NOMO-1 treated with DMSO at 0.1 percent for 48 hours (cell line): ENCODE measurements around the gene FNDC3B.

ENCODE experiments used
- DNase-seq: peaks from one replicate; lab custom pipeline; 2025; ENCODE audit not compliant: unreplicated experiment; lab: John Stamatoyannopoulos, UW

The FNDC3B gene

GRCh38 chr3:172256101-172256734, 216.8 kb downstream of the FNDC3B start:
- no peak for DNase-seq

GRCh38 chr3:172257648-172258400, 218.4 kb downstream of the FNDC3B start:
- DNase-seq = no peak

- no peak for DNase-seq
Observed at GRCh38 chr3:172258624-172259023, 219.2 kb downstream of the FNDC3B start.

- no peak for DNase-seq
Observed at GRCh38 chr3:172259111-172259541, 219.7 kb downstream of the FNDC3B start.

- no peak for DNase-seq
Observed at GRCh38 chr3:172259726-172260248, 220.4 kb downstream of the FNDC3B start.

GRCh38 chr3:172260381-172260780, 221.0 kb downstream of the FNDC3B start:
- no peak for DNase-seq

- DNase-seq = no peak
Observed at GRCh38 chr3:172261054-172261453, 221.7 kb downstream of the FNDC3B start.

GRCh38 chr3:172262991-172263608, 223.7 kb downstream of the FNDC3B start:
- DNase-seq = no peak

GRCh38 chr3:172263781-172264486, 224.6 kb downstream of the FNDC3B start:
- DNase-seq = no peak

- no peak for DNase-seq
Observed at GRCh38 chr3:172266103-172266502, 226.7 kb downstream of the FNDC3B start.

- no peak for DNase-seq
Observed at GRCh38 chr3:172268425-172268824, 229.0 kb downstream of the FNDC3B start.

GRCh38 chr3:172268868-172269267, 229.5 kb downstream of the FNDC3B start:
- no peak for DNase-seq

- peak; percentile 47 for DNase-seq
Observed at GRCh38 chr3:172270557-172271166, 231.3 kb downstream of the FNDC3B start.

GRCh38 chr3:172271386-172271976, 232.1 kb downstream of the FNDC3B start:
- DNase-seq = no peak

- DNase-seq = no peak
Observed at GRCh38 chr3:172272698-172273097, 233.3 kb downstream of the FNDC3B start.

- DNase-seq = no peak
Observed at GRCh38 chr3:172273378-172273777, 234.0 kb downstream of the FNDC3B start.

- DNase-seq = no peak
Observed at GRCh38 chr3:172274906-172275305, 235.5 kb downstream of the FNDC3B start.

GRCh38 chr3:172275586-172275985, 236.2 kb downstream of the FNDC3B start:
- DNase-seq = no peak

- DNase-seq = no peak
Observed at GRCh38 chr3:172276103-172276502, 236.7 kb downstream of the FNDC3B start.

GRCh38 chr3:172277151-172277652, 237.8 kb downstream of the FNDC3B start:
- no peak for DNase-seq
